ENCODE results near the gene AFF3.

Gene AFF3

GRCh38 chr2:99600981-99601651 is 541.3 kb downstream of the AFF3 start:
- DNase-seq (ENCODE audit: extremely low read depth, low read depth), result no peak

GRCh38 chr2:99598441-99598840 is 543.9 kb downstream of the AFF3 start:
- TF ChIP-seq CTCF (IDR thresholded peaks at IDR 0.05; ENCODE audit: low read depth, low read length), result no peak
- DNase-seq (ENCODE audit: extremely low read depth, low read depth), result no peak

More at GRCh38 chr2:99600981-99601651, 541.3 kb downstream of the AFF3 start:
- TF ChIP-seq CTCF (IDR thresholded peaks at IDR 0.05; ENCODE audit: low read depth, low read length), result no peak

- TF ChIP-seq CTCF (IDR thresholded peaks at IDR 0.05; ENCODE audit: low read depth, low read length), result no peak
- DNase-seq (ENCODE audit: extremely low read depth, low read depth), result peak; percentile 29
These were observed 544.8 kb downstream of the AFF3 start for GRCh38 chr2:99597616-99598015.

GRCh38 chr2:99595373-99595772 is 547.0 kb downstream of the AFF3 start:
- no peak for TF ChIP-seq CTCF (IDR thresholded peaks at IDR 0.05; ENCODE audit: low read depth, low read length)

GRCh38 chr2:99593692-99594427 is 548.5 kb downstream of the AFF3 start:
- DNase-seq (ENCODE audit: extremely low read depth, low read depth), result no peak
- TF ChIP-seq CTCF (IDR thresholded peaks at IDR 0.05; ENCODE audit: low read depth, low read length), result no peak

More at GRCh38 chr2:99595373-99595772, 547.0 kb downstream of the AFF3 start:
- DNase-seq (ENCODE audit: extremely low read depth, low read depth), result no peak

- no peak for DNase-seq (ENCODE audit: extremely low read depth, low read depth)
- no peak for TF ChIP-seq CTCF (IDR thresholded peaks at IDR 0.05; ENCODE audit: low read depth, low read length)
These were observed 565.6 kb downstream of the AFF3 start for GRCh38 chr2:99576775-99577174.

- TF ChIP-seq CTCF (IDR thresholded peaks at IDR 0.05; ENCODE audit: low read depth, low read length), result no peak
- DNase-seq (ENCODE audit: extremely low read depth, low read depth), result no peak
These were observed 568.6 kb downstream of the AFF3 start for GRCh38 chr2:99573634-99574251.

Measured in AG09319 (cell line).